Esophagus squamous epithelium (tissue), 4 donors: ENCODE data around the gene PLEKHJ1.

Source experiments
- CTCF ChIP-seq, 6 experiments: fragments of 450-650 bp in 4 of 6; fragments of 200-600 bp in 2 of 6; sonication (generic) in 2 of 6; IDR thresholded peaks; one replicate each; pipeline ENCODE4 v1.5.1; 2016 to 2019; ENCODE audit warnings: antibody characterized with exemption in 6 of 6, mild to moderate bottlenecking in 4 of 6, moderate library complexity in 4 of 6
- POLR2A ChIP-seq, 4 donors: fragments of 450-650 bp; IDR thresholded peaks; one replicate each; pipeline ENCODE4 v1.6.1; 2017; ENCODE audit warnings: antibody characterized with exemption in 4 of 4, mild to moderate bottlenecking in 4 of 4, moderate library complexity in 3 of 4

GRCh38 chr19:2212861-2213711 is 23.0 kb downstream of the PLEKHJ1 start:
- no peak for TF ChIP-seq CTCF (IDR thresholded peaks at IDR 0.05)
- no peak for TF ChIP-seq POLR2A (IDR thresholded peaks at IDR 0.05)
